Smooth muscle cell (in vitro differentiated cells): ENCODE data around the gene SATL1. TPM values are rescaled to one million over a fixed set of nuclear protein-coding genes. Genes with fewer than 3 reads are reported as not detected.
"Not testable (repeated sequence)": the region's sequence is repeated elsewhere in the genome, so short reads cannot be mapped to it uniquely, and the experiment has no call there.

Experiments used
- DNase-seq: peaks from one replicate; lab custom pipeline; 2025; ENCODE audit not compliant: unreplicated experiment; lab: John Stamatoyannopoulos, UW
- H2AFZ ChIP-seq: fragments of 200-600 bp; sonication (generic); 2 replicates; pipeline ENCODE4 v1.6.0; 2016; ENCODE audit warnings: antibody characterized with exemption, low read depth, mild to moderate bottlenecking
- H3F3A ChIP-seq: fragments of 200-600 bp; sonication (generic); 2 replicates; pipeline ENCODE4 v1.6.0; 2017; ENCODE audit warnings: antibody characterized with exemption, low read depth
- H3K27ac ChIP-seq: fragments of 200-600 bp; sonication (generic); 2 replicates; pipeline ENCODE4 v1.5.1; 2016; ENCODE audit warnings: low read depth, mild to moderate bottlenecking
- H3K27me3 ChIP-seq: fragments of 200-600 bp; sonication (generic); 2 replicates; pipeline ENCODE4 v1.6.1; 2016; ENCODE audit warnings: low read depth, mild to moderate bottlenecking
- H3K36me3 ChIP-seq: fragments of 200-600 bp; sonication (generic); 2 replicates; pipeline ENCODE4 v1.5.1; 2016; ENCODE audit warnings: low read depth
- H3K4me1 ChIP-seq: fragments of 200-600 bp; sonication (generic); 2 replicates; pipeline ENCODE4 v1.5.1; 2016; ENCODE audit warnings: low read depth
- H3K4me2 ChIP-seq: fragments of 200-600 bp; sonication (generic); 2 replicates; pipeline ENCODE4 v1.6.0; 2016; ENCODE audit warnings: mild to moderate bottlenecking
- H3K4me3 ChIP-seq: fragments of 200-600 bp; sonication (generic); 2 replicates; pipeline ENCODE4 v1.5.1; 2016; ENCODE audit warnings: mild to moderate bottlenecking
- H3K79me2 ChIP-seq: fragments of 200-600 bp; sonication (generic); 2 replicates; pipeline ENCODE4 v1.6.0; 2016; ENCODE audit warnings: low read depth, mild to moderate bottlenecking
- H3K9ac ChIP-seq: fragments of 200-600 bp; sonication (generic); 2 replicates; pipeline ENCODE4 v1.6.0; 2016; ENCODE audit warnings: low read depth
- H3K9me3 ChIP-seq: fragments of 200-600 bp; sonication (generic); replicated peaks from 2 replicates; pipeline ENCODE4 v1.5.1; 2016; ENCODE audit warnings: low read depth
- H4K20me1 ChIP-seq: fragments of 200-600 bp; sonication (generic); 2 replicates; pipeline ENCODE4 v1.6.0; 2016; ENCODE audit warnings: low read depth
- WGBS: methylation state at CpG from one replicate; pipeline ENCODE4 v1.1.7; 2016; ENCODE audit warnings: low lambda C conversion rate; 5-methylcytosine and 5-hydroxymethylcytosine counted together
- polyA plus RNA-seq: library from polyadenylated mRNA; unstranded; fragments of >200 nt; fragmentation: Nextera tagmentation; extraction: Ambion mirVana; gene quantifications from 2 replicates; pipeline ENCODE4 v1.2.1, GENCODE V29; 2016
- total RNA-seq: library from RNA; depleted of rRNA; stranded (reverse); fragments of >200 nt; gene quantifications from 2 replicates; pipeline ENCODE4 v1.2.3, GENCODE V29; 2014
- TF ChIP-seq, protein P1 (sequence below): fragments of 200-600 bp; sonication (generic); IDR thresholded peaks from 2 replicates; pipeline ENCODE4 v1.5.1; 2017; ENCODE audit warnings: borderline replicate concordance, mild to moderate bottlenecking, antibody characterized with exemption; ENCODE audit not compliant: insufficient read depth, poor library complexity, severe bottlenecking

SATL1 gene
- total and polyA plus RNA-seq, 2 experiments from 2014 or later = 0.11 TPM; not detected in 1

DNA sequence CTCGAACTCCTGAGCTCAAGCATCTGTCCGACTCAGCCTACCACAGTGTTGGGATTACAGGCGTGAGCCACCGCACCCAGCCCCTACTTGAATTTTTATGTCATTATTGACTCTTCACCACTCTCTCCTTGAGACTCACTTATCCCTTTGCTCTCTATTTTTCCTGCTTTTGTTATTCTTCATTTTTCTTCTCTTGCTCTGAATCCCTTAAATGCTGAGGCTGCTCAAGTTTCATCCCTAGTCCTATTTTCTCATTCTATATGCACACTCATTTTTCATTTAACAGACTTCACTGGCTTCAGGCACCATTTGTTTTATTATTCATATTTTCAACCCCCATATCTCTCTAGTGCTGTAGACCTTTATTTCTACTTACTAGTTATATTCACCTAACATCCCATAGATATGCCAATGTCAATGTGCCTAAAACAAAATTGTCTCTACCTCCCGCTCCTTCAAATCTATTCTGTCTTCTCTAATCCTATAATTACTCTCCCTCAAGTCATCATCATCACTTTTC is 154.2 kb downstream of the SATL1 start:
- Histone ChIP-seq H4K20me1 (no peaks in the 10 kb centered on the region), H3K27ac (no peak overlapping the region), H3K36me3 (no peaks in the 10 kb centered on the region), H3K4me1 (no peaks in the 10 kb centered on the region), H3K27me3 (no peaks in the 10 kb centered on the region), H3K9ac (no peak overlapping the region), H3K9me3 (no peaks in the 10 kb centered on the region), H3K4me3 (no peak overlapping the region), H3K79me2 (no peaks in the 10 kb centered on the region), H3F3A (no peaks in the 10 kb centered on the region), H3K4me2 (no peak overlapping the region), H2AFZ (no peak overlapping the region)
- DNase-seq = no peak
- WGBS = 80% methylated on average over 5 of the region's 5 CpGs
- TF ChIP-seq, protein P1, sequence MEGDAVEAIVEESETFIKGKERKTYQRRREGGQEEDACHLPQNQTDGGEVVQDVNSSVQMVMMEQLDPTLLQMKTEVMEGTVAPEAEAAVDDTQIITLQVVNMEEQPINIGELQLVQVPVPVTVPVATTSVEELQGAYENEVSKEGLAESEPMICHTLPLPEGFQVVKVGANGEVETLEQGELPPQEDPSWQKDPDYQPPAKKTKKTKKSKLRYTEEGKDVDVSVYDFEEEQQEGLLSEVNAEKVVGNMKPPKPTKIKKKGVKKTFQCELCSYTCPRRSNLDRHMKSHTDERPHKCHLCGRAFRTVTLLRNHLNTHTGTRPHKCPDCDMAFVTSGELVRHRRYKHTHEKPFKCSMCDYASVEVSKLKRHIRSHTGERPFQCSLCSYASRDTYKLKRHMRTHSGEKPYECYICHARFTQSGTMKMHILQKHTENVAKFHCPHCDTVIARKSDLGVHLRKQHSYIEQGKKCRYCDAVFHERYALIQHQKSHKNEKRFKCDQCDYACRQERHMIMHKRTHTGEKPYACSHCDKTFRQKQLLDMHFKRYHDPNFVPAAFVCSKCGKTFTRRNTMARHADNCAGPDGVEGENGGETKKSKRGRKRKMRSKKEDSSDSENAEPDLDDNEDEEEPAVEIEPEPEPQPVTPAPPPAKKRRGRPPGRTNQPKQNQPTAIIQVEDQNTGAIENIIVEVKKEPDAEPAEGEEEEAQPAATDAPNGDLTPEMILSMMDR = no peak

DNA sequence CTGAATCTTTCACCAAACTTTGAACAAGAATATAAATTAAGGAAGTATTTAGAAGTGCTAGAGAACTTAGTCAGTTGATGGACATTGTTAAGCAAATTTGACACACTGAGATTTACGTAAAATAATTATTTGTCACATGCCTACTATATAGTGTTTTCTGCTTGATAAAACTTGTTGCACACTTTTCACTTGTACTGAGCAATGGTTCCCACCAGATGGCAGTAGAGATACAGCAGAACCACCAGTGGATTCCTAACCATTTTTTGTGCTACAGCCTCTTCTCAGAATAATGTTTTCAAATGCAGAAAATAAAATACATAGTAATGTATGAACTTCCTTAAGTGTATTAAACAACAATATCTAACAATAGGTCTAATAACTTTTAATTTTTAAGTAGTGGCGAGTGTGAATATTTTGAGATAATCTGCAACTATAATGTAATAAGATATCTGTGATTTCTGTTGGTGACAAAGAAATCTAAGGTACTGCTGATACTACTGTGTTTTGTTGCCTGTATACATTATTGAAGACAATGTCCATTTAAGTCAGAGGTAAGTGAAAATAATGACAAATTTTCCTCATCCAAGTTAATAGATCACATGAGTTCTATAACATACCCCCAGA is 158.7 kb downstream of the SATL1 start:
- no peaks in the 10 kb centered on the region for H3F3A ChIP-seq
- no peak for DNase-seq
- no peaks in the 10 kb centered on the region for H3K79me2 ChIP-seq
- no peaks in the 10 kb centered on the region for H3K9me3 ChIP-seq
- no peaks in the 10 kb centered on the region for H3K4me1 ChIP-seq
- no peak overlapping the region for H3K9ac ChIP-seq
- TF ChIP-seq, protein P1 = peak; percentile 73
- no peaks in the 10 kb centered on the region for H3K36me3 ChIP-seq
- H2AFZ ChIP-seq = no peak overlapping the region
- H3K27me3 ChIP-seq = no peaks in the 10 kb centered on the region
- H3K27ac ChIP-seq = no peak overlapping the region
- no peaks in the 10 kb centered on the region for H4K20me1 ChIP-seq
- H3K4me2 ChIP-seq = no peak overlapping the region
- H3K4me3 ChIP-seq = no peak overlapping the region
- 59% methylated on average over 2 of the region's 2 CpGs for WGBS

DNA sequence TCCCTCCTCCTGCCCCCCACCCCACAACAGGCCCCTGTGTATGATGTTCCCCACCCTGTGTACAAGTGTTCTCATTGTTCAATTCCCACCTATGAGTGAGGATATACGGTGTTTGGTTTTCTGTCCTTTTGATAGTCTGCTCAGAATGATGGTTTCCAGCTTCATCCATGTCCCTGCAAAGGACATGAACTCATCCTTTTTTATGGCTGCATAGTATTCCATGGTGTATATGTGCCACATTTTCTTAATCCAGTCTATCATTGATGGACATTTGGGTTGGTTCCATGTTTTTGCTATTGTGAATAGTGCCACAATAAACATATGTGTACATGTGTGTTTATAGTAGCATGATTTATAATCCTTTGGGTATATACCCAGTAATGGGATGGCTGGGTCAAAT is 166.3 kb downstream of the SATL1 start:
- not testable (repeated sequence) for H3K27me3 ChIP-seq, H3K4me2 ChIP-seq, H3K27ac ChIP-seq, DNase-seq, H3K9ac ChIP-seq, H3K4me3 ChIP-seq, H3K36me3 ChIP-seq, H3F3A ChIP-seq, H4K20me1 ChIP-seq, H2AFZ ChIP-seq, H3K4me1 ChIP-seq, H3K9me3 ChIP-seq, H3K79me2 ChIP-seq
- WGBS = 88% methylated on average over 1 of the region's 1 CpG

DNA sequence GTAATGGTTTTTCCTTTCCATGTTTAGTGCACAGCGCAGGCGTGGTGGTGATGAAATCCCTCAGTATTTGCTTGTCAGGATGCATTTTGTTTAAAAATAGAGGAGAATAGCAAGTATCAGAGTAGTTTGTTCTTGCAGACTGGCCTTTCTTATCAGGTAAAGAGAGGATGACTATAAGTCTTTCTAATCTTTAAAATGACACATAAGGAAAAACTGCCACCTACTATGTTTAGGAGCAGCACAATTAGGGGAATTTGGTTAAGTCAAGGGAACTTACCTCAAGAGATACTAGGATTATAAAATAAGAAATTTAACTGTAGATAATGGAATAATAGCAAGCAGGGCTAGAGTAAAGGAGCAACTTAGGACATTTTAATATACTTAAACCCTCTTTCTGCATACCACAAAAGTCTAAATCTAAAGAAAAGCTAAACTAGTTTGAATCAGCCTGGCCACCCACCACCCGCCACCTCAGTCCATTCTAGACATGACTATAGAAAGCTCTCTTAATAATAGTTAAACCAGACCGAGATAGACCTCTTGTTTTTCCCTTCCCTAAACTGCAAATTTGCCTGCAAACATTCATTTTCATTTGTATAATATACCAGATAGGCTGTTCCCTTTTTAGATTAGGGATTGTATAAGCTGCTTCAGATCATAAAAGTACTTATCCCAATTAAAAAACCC is 177.9 kb downstream of the SATL1 start:
- 42% methylated on average over 4 of the region's 4 CpGs for WGBS
- H3K9ac ChIP-seq = no peak overlapping the region
- no peaks in the 10 kb centered on the region for H3K27me3 ChIP-seq
- H4K20me1 ChIP-seq = no peaks in the 10 kb centered on the region
- H3K79me2 ChIP-seq = no peaks in the 10 kb centered on the region
- no peak overlapping the region for H2AFZ ChIP-seq
- H3K4me1 ChIP-seq = no peaks in the 10 kb centered on the region
- H3F3A ChIP-seq = no peaks in the 10 kb centered on the region
- H3K4me3 ChIP-seq = no peak overlapping the region
- H3K4me2 ChIP-seq = no peak overlapping the region
- H3K36me3 ChIP-seq = no peaks in the 10 kb centered on the region
- H3K9me3 ChIP-seq = no peaks in the 10 kb centered on the region
- H3K27ac ChIP-seq = no peak overlapping the region
- DNase-seq = no peak
- TF ChIP-seq, protein P1 = no peak
